22Rv1 (cell line): ENCODE measurements around the gene FLNA.

Experiments used
- CTCF ChIP-seq: fragments of 450-650 bp; IDR thresholded peaks from 2 replicates; pipeline ENCODE4 v1.5.1; 2017; ENCODE audit warnings: mild to moderate bottlenecking
- ZFX ChIP-seq: fragments of 450-650 bp; IDR thresholded peaks from 2 replicates; pipeline ENCODE4 v1.6.1; 2017; ENCODE audit warnings: antibody characterized with exemption, borderline replicate concordance

GRCh38 chrX:154323537-154323936 is 50.9 kb downstream of the FLNA start:
- TF ChIP-seq CTCF (no peak), ZFX (no peak)
